ENCODE data around the gene TEX13A.
"Not testable (repeated sequence)": the region's sequence is repeated elsewhere in the genome, so short reads cannot be mapped to it uniquely, and the experiment has no call there.

Gene TEX13A, protein sequence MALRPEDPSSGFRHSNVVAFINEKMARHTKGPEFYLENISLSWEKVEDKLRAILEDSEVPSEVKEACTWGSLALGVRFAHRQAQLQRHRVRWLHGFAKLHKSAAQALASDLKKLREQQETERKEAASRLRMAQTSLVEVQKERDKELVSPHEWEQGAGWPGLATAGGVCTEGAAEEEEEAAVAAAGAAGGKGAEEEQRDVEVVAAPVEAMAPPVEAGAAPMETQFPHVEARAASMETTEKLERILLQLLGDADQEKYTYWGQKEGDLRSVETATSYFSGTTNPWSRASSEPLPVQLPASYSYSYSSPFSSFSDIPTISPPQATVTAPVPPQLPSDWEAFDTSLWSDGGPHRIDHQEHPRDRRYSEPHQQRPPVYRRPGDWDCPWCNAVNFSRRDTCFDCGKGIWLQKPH

DNA sequence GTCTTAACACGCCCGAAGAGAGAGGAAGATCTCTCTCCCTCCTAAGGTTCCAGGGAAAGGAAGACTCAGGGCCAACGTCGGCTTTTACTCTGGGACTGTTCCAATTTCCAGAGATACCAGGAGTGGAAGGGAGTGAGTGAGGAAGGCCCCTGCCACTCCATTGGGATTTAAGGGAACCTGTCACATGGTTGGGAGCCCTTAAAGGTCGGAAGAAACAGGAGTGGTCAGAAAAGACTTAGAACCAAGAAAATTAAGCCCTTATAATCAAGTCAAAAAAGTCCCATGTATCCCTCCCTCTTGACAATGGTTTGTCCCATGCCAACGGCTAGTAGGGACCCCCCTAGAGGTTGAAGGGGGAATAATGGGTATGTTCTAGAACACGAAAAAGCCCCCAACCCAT is at the start of gene TEX13A:
Gene TEX13A (minus strand): TSS at position 59 of the 400 bp plus-strand sequence. CDS start 297 bp downstream, outside the sequence.
- no peak for DNase-seq (ENCODE audit: low read depth in 2 of 2)

DNA sequence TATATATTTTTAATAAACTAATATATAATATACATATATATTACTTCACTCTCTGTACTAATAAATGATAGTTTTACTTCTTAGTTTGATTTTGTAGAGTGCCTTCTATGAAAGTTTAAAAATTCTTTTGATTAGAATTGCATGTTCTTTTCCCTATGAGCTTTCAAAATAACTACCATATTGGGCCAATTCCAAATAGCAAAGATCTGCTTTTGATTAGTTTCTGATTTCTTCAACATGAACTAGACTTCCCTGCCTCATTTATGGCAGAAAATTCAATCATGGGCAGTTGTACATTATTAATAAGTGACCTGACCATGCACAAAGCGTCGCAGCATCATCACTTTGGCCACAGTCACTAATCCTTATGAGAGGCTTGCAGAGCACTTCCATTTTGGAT is 48.9 kb upstream of the TEX13A start:
- DNase-seq (ENCODE audit: low read depth in 2 of 2) = no peak

DNA sequence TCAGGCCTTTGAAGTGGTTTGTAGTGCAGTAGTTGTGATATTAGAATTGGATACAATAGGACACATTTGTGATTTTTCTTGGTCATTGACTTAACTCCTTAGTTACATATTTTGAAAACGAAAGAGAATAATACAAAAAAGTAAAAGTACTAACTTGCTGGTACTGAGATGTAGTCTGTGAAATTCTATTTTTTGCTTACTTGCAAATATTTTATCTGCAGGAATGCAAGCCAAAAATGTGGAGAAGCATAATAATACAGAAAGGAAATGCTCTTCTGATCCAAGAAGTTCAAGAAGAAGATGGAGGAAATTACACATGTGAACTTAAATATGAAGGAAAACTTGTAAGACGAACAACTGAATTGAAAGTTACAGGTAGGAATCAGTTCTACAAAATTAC is 46.7 kb upstream of the TEX13A start:
- DNase-seq (ENCODE audit: low read depth in 2 of 2) = no peak

DNA sequence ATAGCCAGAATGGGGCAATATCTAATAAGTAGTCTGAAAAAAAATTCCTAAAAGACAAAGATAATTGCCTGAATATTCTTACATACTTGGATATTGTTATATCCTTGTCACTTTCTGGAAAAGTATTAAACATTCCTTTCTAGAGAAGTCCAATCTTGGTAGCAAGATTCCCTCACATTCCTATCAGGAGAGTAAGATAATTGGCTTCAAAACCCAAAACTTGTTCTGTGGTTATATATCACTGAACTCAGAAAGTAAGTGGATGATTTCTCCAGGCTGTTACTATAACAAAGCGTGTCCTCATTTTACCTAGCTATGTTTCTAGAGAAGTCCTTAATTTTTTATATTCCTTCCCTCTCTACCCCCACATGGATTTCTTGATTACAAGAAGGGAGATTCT is 46.0 kb upstream of the TEX13A start:
- no peak for DNase-seq (ENCODE audit: low read depth in 2 of 2)

DNA sequence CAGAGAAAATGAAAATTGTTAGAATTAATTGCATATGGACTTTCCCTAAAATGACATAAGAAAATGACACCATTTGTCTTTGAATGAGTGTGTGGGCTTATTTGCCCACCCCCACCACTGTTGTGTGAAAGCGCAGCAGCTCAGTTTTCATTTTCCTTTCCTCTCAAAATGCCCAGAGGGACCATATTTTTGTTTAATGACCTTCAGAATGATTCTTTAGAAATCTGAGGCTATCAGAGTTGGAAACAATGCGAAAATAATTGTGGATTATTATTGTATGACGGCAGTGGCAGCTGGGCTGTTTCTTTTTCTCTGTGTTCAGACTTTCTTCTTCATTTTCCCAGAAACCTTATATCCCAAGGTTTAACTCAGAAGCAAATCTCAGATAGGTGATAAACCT is 44.6 kb upstream of the TEX13A start:
- no peak for DNase-seq (ENCODE audit: low read depth in 2 of 2)

DNA sequence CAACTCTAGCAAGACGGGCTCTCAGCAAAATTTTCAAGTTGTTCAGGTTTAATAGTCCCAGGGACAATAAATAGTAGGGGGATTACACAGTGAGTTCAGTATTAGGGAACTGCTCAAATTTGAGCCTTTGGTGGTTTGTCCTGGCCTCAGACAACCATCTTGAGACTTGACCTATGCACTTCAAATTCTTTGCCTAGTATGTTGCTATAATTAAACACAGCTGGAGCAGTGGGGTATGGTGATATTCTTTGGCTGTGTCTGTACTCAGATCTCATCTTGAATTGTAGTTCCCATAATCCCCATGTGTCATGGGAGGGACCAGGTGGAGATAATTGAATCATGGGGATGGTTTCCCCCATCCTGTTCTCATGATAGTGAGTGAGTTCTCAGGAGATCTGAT is 43.3 kb upstream of the TEX13A start:
- DNase-seq (ENCODE audit: low read depth in 2 of 2) = no peak

DNA sequence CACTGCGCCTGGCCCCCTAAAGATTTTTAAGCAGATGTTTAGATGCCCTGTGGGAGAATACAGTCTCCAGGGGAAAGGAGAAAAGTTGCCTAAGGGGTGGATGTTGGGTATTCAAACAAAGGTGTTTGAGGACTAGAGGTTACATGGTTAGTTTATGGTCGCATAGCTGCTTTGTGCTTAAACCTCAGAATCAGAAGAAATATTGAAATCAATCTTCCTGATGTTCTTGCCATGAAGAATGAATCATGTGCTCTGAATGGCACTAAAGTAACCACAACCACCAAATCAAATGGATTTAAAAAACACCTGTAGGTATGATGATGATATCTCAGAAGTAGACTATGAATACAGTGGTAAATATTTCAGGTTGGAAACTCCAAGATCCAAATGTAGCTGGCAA is 42.7 kb upstream of the TEX13A start:
- no peak for DNase-seq (ENCODE audit: low read depth in 2 of 2)

DNA sequence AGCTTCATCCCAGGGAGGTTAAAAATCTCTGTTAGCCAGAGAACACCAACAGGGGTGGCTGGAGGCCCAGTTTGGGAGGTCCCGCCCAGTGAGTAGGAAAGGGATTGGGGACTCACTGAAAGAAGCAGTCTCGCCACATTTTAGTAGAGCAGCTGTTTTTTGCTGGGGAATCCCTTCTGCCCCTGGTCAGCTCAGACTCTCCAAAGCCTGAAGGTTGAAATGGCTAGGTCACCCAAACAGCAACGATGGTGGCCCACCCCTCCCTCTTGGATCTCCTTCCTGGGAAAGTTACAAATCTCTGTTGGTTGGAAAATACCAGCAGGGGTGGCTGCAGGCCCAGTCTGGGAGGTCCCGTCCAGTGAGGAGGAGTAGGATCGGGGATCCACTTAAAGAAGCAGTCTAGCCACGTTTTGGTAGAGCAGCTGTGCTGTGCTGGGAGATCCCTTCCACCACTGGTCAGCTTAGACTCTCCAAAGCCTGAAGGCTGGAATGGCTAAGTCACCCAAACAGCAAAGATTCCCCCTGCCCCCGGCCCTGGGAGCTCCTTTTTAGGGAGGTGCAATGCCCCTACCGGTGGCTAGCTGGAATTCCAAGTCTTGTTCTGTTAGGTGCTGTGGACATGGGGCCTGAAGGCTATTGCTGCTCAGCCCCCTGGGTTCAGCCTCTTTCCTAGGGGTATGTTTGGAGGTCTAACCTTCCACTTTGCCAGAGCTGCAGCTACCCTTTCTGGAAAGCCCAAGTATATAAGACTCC is 40.0 kb upstream of the TEX13A start:
- no peak for DNase-seq (ENCODE audit: low read depth in 2 of 2)

DNA sequence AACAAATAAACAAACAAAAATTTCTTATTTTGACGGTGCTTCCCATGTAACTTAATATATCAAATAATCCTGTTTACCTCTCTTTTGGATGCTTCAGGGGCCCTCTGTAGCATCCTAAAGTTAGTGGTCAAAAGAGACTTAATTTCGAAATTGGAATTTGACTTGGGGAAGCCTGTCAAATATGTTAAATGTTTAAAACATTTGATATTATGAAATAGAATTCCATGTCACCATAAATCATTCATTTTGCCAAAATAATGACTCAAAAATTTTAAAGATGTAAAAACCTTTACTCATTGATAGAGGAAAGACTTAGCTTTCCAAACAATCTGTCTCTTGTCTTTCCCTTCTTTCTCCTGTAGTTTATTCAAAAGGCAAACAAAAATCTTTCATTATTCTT is 20.6 kb upstream of the TEX13A start:
- DNase-seq (ENCODE audit: low read depth in 2 of 2) = no peak

DNA sequence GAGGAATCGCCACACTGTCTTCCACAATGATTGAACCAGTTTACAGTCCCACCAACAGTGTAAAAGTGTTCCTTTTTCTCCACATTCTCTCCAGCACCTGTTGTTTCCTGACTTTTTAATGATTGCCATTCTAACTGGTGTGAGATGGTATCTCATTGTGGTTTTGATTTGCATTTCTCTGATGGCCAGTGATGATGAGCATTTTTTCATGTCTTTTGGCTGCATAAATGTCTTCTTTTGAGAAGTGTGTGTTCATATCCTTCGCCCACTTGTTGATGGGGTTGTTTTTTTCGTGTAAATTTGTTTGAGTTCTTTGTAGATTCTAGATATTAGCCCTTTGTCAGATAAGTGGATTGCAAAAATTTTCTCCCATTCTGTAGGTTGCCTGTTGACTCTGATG is 16.9 kb upstream of the TEX13A start:
- not testable (repeated sequence) for DNase-seq (ENCODE audit: low read depth in 2 of 2)

DNA sequence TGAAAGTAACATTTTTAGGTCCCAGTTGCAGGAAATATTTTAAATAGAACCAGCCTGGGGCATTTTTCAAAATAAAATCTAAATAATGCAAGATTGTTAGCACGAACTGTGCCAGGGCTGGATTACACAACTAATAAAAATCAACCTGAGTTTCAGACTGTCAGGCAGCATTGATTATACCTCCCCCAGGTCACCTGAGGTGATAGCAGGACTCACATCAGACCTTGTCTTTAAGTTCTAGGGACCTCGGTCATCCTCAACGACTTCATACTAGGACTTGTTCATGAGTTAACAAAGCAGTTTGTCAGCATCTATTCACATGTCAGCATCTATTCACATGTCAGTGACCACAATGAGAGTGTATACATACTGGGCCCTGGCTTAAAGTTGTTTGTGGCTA is 8.7 kb upstream of the TEX13A start:
- DNase-seq (ENCODE audit: low read depth in 2 of 2) = no peak

DNA sequence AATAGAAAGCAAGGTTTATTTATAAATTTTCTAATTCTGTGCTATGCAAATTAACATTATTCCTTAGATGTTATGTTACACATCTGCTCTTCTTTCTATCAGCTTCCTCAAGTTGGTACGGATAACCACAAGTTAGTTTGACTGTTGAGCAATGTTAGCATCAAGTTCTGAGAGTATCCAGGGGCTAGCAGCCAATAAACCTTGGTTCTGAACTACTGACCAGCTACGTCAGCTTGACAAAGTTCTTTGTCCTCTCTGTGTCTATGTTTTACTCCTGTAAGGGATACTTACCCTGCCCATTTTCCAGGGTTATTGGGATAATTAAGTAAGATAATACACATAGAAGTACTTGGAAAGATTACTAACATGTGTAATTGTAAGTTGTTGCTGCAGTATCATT is 8.1 kb upstream of the TEX13A start:
- DNase-seq (ENCODE audit: low read depth in 2 of 2) = no peak

DNA sequence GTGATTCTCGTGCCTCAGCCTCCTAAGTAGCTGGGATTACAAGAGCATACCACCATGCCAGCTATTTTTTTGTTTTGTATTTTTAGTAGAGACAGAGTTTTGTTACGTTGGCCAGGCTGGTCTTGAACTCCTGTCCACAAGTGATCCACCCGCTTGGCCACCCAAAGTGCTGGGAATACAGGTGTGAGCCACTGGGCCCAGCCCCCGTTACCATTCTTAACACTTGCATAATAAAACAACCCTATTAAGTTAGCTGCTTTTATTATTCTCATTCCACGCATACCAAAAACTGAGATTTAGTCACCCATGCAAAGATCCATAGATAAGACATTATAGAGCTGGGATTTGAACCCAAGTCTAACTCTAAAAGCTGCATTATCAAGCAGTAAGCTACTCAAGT is 6.0 kb upstream of the TEX13A start:
- no peak for DNase-seq (ENCODE audit: low read depth in 2 of 2)

DNA sequence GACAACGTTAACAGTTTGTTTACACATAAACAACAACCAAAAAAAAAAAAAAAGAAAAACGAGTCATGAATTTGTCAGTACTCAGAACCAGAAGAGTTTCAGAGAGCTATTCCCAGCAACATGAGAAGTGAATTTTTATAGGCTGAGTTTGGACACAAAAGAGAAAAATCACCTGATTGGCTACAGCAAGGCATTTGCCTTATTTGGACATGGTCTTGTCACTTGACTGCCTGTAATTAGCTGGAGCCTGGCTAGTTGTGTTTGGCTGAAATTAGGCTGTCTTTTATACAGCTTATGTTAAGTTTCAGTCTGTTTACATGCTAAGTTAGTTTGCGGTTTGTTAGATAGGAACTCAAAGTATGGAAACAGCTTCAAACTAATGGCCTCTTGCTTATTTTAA is 880 bp upstream of the TEX13A start:
- no peak for DNase-seq (ENCODE audit: low read depth in 2 of 2)

DNA sequence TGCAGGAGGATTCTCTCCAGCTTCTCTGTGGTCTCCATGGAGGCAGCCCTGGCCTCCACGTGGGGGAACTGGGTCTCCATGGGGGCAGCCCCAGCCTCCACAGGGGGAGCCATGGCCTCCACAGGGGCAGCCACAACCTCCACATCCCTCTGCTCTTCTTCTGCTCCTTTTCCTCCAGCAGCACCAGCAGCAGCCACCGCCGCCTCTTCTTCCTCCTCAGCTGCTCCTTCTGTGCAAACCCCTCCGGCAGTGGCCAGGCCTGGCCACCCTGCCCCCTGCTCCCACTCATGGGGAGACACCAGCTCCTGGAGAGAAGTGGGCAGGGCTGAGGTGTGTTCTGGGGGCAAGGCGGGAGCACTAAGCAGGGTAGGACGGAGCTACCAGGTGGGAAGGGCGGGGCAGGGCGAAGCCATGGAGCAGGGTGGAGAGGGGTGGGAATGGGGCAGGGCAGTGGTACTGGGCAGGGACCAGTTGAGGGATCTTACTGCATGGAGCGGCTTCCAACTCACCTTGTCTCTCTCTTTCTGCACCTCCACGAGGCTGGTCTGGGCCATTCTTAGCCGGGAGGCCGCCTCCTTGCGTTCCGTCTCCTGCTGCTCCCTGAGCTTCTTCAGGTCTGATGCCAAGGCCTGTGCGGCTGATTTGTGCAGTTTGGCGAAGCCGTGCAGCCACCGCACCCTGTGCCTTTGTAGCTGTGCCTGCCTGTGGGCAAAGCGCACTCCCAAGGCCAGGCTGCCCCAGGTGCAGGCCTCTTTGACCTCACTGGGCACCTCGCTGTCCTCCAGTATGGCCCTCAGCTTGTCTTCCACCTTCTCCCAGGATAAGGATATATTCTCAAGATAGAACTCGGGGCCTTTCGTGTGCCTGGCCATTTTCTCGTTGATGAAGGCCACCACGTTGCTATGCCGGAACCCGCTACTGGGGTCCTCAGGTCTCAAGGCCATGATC is 766 bp downstream of the TEX13A start:
- DNase-seq (ENCODE audit: low read depth in 2 of 2) = no peak

DNA sequence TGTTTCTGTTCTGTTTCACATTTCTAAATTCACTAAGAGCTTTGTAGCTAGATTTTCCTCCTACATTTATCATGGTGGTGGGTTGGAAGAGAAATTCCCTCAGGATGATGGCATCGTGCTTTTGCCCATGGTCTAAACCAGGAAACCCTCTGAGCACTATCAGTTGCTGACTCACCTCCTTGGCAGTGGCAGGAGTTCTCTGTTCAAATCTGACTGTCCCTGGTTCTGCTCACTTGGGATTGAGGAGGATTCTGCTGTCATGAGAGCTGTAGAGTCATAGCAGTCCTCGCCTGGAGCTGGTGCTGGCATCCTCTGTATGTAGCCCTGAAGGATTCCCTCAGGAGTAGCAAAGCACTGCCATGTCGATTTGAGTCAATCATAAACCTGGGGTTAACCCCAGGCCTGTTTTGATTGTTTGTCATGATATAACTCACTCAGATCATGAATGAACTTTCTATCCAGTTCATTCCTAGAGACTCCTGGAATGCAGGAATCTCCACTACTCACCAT is 9.4 kb downstream of the TEX13A start:
- DNase-seq (ENCODE audit: low read depth in 2 of 2) = no peak

DNA sequence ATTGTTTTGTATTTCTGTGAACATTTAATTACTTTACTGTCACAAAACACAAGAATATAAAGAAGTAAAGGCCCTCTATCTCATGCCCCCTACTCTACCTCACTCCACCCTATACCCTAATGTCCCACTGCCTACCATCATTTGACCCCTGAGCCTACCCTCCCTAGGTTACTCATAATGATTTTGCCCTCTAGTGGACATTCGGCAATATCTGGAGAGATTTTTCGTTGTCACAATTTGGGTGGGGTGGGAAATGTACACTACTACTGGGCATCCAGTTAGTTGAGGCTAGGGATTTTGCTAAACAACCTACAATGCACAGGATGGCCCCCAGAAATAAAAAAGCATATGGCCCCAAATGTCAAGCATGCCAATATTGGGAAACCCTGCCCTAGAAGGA is 10.2 kb downstream of the TEX13A start:
- DNase-seq (ENCODE audit: low read depth in 2 of 2) = no peak

DNA sequence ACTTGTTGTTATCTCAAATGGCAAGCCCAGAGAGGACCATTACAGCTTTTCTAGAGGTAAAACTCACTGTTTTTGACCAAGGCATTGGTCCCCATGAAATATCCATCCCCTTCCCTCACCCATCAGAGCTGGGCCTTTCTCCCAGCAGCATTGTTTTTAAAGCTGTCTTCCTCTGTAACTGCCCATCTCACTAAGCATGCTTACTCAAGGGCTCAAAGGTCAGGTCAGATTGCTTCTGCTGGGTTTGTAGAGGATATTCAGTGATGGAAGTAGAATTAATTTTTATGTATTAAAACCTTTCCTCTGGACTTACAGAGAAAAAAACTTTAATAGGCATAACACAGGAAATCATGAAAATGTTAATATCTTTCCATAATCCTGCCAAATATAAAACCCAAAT is 11.1 kb downstream of the TEX13A start:
- DNase-seq (ENCODE audit: low read depth in 2 of 2) = no peak

DNA sequence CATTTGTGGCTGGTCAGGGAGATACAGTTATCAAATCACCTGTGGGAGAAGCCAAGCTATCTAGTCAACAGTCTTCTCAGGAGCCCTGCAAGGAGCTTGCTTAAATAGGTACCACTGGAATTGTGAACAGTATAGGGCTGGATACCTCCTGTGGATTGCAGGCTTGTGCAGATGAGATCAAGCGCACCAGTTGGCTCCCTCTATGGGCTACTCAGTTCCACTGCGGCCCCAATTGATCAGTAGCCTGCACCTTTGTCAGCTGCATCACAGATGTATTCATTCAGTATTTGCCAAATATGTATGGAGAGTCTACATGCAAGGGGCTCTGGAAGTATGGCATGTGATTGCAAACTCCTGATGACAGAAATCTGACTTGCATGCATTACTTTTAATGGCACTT is 28.6 kb downstream of the TEX13A start:
- DNase-seq (ENCODE audit: low read depth in 2 of 2) = no peak

DNA sequence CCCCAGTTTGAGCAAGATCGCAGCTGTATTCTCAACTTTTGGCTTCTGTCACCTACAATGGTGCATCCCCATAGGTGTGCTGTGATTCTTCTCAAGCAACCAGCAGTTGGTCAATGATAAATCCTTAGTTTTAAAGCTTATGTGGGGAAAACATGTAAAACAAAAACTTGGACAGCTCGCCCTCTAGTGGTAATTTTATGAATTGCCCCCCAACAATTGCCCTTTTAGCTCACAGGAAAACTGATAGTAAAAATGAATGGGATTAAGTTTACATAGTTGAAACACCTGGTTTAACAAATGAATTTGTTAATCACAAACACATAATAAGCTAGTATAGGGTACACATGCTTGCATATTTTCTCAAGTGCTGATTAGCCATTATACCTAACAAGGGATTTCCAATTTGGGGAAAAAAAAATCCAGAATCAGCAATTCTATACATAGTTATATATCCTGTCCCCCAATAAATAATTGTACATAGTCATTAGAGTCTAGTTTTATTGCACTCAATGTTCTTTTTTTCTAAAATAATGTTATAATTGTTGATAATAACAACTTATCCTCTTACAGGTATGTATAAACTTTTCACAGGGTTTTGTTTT is 30.1 kb downstream of the TEX13A start:
- DNase-seq (ENCODE audit: low read depth in 2 of 2) = peak in 1 of 2 donors; percentile 8

DNA sequence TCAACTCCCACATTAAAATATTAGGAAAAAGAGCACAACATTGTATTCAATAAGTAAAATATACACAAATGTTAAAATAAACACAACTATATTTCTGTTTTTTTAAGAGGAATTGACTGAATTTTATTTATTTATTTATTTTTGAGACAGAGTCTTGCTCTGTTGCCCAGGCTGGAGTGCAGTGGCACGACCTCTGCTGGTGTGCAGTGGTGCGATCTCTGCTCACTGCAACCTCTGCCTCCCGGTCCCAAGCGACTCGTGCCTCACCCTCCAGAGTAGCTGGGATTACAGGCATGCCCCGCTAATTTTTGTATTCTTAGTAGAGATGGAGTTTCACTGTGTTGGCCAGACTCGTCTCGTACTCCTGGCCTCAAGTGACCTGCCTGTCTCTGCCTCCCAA is 31.4 kb downstream of the TEX13A start:
- DNase-seq (ENCODE audit: low read depth in 2 of 2) = no peak

DNA sequence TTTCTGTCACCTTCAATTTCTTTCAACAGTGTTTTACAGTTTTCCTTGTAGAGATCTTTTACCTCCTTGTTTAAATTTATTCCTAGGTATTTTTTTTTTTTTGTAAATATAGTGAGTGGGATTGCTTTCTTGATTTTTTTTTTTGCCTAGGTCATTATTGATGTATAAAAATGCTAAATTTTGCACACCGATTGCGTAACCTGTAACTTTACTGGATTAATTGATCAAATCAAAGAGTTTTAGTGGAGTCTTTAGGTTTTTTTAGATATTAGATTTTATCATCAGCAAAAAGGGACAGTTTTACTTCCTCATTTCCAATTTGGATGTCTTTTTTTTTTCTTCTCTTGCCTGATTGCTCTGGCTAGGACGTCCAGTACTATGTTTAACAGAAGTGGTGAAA is 40.9 kb downstream of the TEX13A start:
- no peak for DNase-seq (ENCODE audit: low read depth in 2 of 2)

Data from stimulated activated CD4-positive, alpha-beta T cell treated with anti-CD3 and anti-CD28 coated beads, Interleukin-1b, Interleukin-23, amount 100 ng/mL, for 4 hours (primary cell).